SIG-M5 (cell line): ENCODE data around the gene SOST.

Experiments used
- DNase-seq: peaks from one replicate; lab custom pipeline; 2025; lab: John Stamatoyannopoulos, UW

The SOST gene

GRCh38 chr17:43707184-43707583 is 51.4 kb downstream of the SOST start:
- DNase-seq = no peak

- no peak for DNase-seq
Measured at GRCh38 chr17:43706235-43706634, 52.4 kb downstream of the SOST start.
